Upper lobe of right lung (tissue), 1 donor: ENCODE data around the gene PCCA. TPM values are rescaled to one million over a fixed set of nuclear protein-coding genes. Genes with fewer than 3 reads are reported as not detected.

ENCODE experiments used
- ATAC-seq: fragments of 200-7000 bp; cut with Tn5 transposase; one replicate; pipeline ENCODE4 v1.9.1; 2020; ENCODE audit warnings: mild to moderate bottlenecking, moderate library complexity
- DNase-seq: peaks from one replicate; pipeline ENCODE4 v3.0.0-alpha.2; 2020
- H3K27ac ChIP-seq: fragments of 200-600 bp; one replicate; pipeline ENCODE4 v1.8.0; 2022
- H3K27me3 ChIP-seq: fragments of 200-600 bp; one replicate; pipeline ENCODE4 v1.8.0; 2022; ENCODE audit warnings: mild to moderate bottlenecking
- H3K36me3 ChIP-seq: fragments of 200-600 bp; one replicate; pipeline ENCODE4 v1.8.0; 2022
- H3K4me1 ChIP-seq: fragments of 200-600 bp; one replicate; pipeline ENCODE4 v1.8.0; 2022
- H3K4me3 ChIP-seq: fragments of 200-600 bp; one replicate; pipeline ENCODE4 v1.8.0; 2022; ENCODE audit warnings: mild to moderate bottlenecking
- H3K9me3 ChIP-seq: fragments of 200-600 bp; one replicate; pipeline ENCODE4 v1.8.0; 2022
- CTCF ChIP-seq: fragments of 200-600 bp; IDR thresholded peaks from one replicate; pipeline ENCODE4 v1.8.0; 2022; ENCODE audit warnings: antibody characterized with exemption
- intact Hi-C: fragments of 100-400 bp; cut with DNase I; formaldehyde crosslinking; loops from one replicate; pipeline ENCODE4 v1.11.0; 2022
- total RNA-seq: library from RNA; stranded (reverse); fragmentation: NEBNext Ultra II Directional; extraction: Animal tissue kit (Norgen Biotek cat#: 25700); gene quantifications from one replicate; pipeline ENCODE4 v1.2.1, GENCODE V29; 2021
- donor health status: DM: no; HTN: yes; CAD: no; lungs with severe emphysema.

PCCA gene
- total RNA-seq, 1 donor from 2014 or later: 34.7 TPM

DNA sequence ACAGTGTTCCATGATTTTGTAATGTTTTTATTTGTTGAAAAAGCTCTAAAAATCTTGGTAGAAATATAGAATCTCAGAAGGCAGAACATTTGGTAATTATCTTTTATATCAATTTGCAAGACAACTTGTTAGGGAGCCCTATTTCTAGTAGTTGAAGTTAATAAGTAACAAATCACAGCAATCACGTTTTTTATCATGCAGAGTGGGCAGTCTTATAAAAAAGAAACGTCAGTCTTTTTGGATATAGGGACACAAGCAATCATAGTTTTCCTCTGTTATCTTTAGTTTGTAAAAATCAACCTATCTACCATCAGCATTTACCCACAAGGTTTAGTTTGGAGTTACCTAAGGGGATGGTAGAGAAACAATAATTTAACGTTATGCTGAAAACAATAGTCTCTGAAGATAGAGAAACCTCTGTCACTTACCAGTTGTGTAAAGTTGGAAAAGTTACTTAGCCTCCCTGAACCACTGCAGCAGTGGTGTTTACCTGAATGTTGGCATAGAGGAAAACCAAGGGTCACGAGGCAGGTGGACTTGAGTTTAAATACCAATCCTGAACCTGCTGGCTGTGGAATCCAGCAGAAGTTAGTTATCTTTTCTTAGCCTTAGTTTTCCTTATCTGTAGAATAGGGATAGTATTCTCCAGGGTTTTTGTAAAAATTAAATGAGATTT lies 306.9 kb downstream of the PCCA start:
- intact Hi-C loops: no loop called here
- ATAC-seq (no peak), DNase-seq (no peak)
- H3K4me1 ChIP-seq: peaks cover 5% of the 10 kb centered on the region
- no peak for TF ChIP-seq CTCF
- H3K27me3 ChIP-seq: no peaks in the 10 kb centered on the region
- no peaks in the 10 kb centered on the region for H3K9me3 ChIP-seq
- no peak overlapping the region for H3K4me3 ChIP-seq
- no peaks in the 10 kb centered on the region for H3K36me3 ChIP-seq
- H3K27ac ChIP-seq: no peak overlapping the region

DNA sequence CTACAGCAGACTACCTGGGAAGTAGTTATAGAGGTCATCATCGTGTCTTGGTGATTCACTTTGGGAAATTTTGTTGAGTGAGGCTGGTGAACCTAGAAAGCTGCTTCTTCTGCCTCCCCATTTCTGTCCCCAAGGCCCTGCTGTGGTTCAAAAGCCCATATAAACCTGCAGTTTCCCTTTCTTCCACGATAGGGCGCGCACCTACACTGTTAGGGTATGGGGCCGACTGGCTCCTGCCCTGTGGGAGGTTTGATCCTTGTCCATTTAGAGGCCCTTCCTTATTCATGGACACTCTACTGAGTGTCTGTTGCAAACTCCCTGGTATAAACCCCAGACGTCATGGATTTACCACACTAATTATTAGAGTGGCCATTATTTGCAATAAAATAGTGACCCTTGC lies 307.9 kb downstream of the PCCA start:
- no peak for DNase-seq
- no peak overlapping the region for H3K4me3 ChIP-seq
- peaks cover 5% of the 10 kb centered on the region for H3K4me1 ChIP-seq
- H3K27me3 ChIP-seq: no peaks in the 10 kb centered on the region
- ATAC-seq: no peak
- no peak for TF ChIP-seq CTCF
- H3K27ac ChIP-seq: no peak overlapping the region
- intact Hi-C loops: no loop called here
- H3K9me3 ChIP-seq: no peaks in the 10 kb centered on the region
- H3K36me3 ChIP-seq: no peaks in the 10 kb centered on the region

- no peaks in the 10 kb centered on the region for H3K36me3 ChIP-seq
- no peak for TF ChIP-seq CTCF
- no peaks in the 10 kb centered on the region for H3K9me3 ChIP-seq
- no peak overlapping the region for H3K4me3 ChIP-seq
- no peaks in the 10 kb centered on the region for H3K27me3 ChIP-seq
- no peaks in the 10 kb centered on the region for H3K4me1 ChIP-seq
- ATAC-seq: no peak
- no peak overlapping the region for H3K27ac ChIP-seq
- intact Hi-C loops: no loop called here
- DNase-seq: no peak
Observed at GRCh38 chr13:100397627-100398026, 308.7 kb downstream of the PCCA start.

DNA sequence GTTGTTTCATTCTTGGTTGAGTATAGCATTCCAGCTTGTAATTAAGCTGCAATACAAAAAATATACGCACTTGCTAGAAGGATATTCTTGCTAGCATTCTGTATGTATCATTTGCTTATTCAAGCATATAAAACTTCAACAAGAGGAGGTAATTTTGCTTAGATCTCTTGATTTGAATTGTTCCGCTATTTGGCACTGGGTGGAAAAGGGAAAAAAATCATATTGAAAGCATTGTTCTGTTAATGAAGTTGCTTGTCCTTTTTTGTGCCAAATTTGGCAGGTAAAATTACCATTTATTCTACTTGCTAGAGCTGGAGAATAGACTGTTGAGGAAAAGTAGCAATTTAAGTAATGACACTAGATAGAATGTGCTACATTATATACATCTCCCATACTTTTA lies 309.5 kb downstream of the PCCA start:
- Histone ChIP-seq H3K36me3 (no peaks in the 10 kb centered on the region), H3K27me3 (no peaks in the 10 kb centered on the region), H3K9me3 (no peaks in the 10 kb centered on the region), H3K4me1 (no peaks in the 10 kb centered on the region), H3K4me3 (no peak overlapping the region), H3K27ac (no peak overlapping the region)
- no peak for TF ChIP-seq CTCF
- intact Hi-C loops: no loop called here
- DNase-seq (no peak), ATAC-seq (no peak)

- H3K4me1 ChIP-seq: no peaks in the 10 kb centered on the region
- H3K4me3 ChIP-seq: no peak overlapping the region
- no peaks in the 10 kb centered on the region for H3K27me3 ChIP-seq
- TF ChIP-seq CTCF: no peak
- no peak for ATAC-seq
- H3K27ac ChIP-seq: no peak overlapping the region
- H3K36me3 ChIP-seq: no peaks in the 10 kb centered on the region
- DNase-seq: no peak
- no peaks in the 10 kb centered on the region for H3K9me3 ChIP-seq
- intact Hi-C loops: no loop called here
Observed at GRCh38 chr13:100399455-100399854, 310.6 kb downstream of the PCCA start.

DNA sequence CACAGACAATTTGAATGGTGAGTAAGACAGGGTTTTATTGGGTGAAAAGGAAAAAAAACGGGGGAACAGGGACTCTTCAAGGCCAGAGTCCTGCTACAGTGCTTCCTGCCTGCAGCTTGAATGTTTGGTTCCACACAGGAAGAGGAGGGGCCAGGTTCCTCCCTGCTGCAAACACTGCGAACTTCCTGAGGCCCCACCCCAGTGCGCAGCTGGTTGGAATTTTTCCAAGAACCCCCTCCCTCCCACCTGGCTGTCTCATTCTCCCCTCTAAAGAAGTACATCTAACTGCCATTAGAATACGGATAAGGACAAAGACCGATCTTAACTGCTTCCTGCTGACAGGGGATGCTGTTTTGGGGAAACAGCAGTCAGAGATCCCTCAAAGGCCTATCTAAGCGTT lies 314.8 kb downstream of the PCCA start:
- no peak for TF ChIP-seq CTCF
- ATAC-seq: no peak
- no peak for DNase-seq
- Histone ChIP-seq H3K4me1 (no peaks in the 10 kb centered on the region), H3K27me3 (no peaks in the 10 kb centered on the region), H3K27ac (no peak overlapping the region), H3K9me3 (peaks cover 16% of the 10 kb centered on the region), H3K36me3 (no peaks in the 10 kb centered on the region), H3K4me3 (no peak overlapping the region)
- intact Hi-C loops: no loop called here
